ENCODE measurements around the gene ADAMTSL4. TPM values are rescaled to one million over a fixed set of nuclear protein-coding genes. Genes with fewer than 3 reads are reported as not detected.
"Not testable (repeated sequence)": the region's sequence is repeated elsewhere in the genome, so short reads cannot be mapped to it uniquely, and the experiment has no call there.

The ADAMTSL4 gene
- total RNA-seq, 1 experiment from 2014 or later: 3.3 TPM

DNA sequence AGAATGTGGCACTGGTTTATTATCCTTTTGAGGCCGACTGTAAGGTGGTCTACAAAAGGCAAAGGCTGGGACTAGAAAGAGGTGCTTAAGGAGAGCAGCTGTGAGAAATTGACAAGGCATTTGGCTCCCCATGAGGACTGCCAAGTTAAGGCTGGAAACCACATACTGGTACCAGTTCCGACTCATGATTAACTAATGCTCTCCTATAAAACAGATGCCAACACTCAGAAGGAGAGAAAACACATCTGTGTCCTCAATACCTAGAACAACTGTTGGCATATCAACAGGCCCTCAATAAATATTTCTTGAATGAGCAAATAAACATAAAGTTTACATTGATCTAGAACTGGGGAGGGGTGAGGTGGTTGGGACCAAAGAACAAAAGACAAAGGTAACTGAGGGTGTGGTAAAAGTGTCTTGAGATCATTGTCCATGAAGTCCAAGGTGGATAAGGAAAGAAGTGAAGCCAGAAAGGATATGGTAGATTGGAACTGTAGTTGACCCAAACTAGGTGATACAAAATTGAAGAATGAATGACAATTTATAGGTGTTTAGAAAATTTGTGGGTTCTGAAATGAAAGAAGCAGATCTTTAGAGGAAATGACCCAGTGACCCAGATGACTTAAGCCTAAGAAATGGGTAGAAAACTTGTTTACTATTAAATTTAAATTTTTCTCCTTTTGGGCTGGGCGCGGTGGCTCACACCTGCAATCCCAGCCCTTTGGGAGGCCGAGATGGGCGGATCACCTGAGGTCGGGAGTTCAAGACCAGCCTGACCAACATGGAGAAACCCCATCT is 47.1 kb downstream of the ADAMTSL4 start:
- Histone ChIP-seq H3K4me3 (no peak overlapping the region), H3K27me3 (no peaks in the 10 kb centered on the region), H3K9me3 (no peaks in the 10 kb centered on the region), H3K36me3 (peaks cover 10% of the 10 kb centered on the region)
- peak; percentile 49 for DNase-seq

GRCh38 chr1:150596976-150597375 is 47.8 kb downstream of the ADAMTSL4 start:
- DNase-seq: no peak

GRCh38 chr1:150598346-150598745 is 49.1 kb downstream of the ADAMTSL4 start:
- H3K4me3 ChIP-seq, H3K9me3 ChIP-seq, H3K27me3 ChIP-seq, DNase-seq: not testable (repeated sequence)
- peaks cover 10% of the 10 kb centered on the region for H3K36me3 ChIP-seq

More at GRCh38 chr1:150596976-150597375, 47.8 kb downstream of the ADAMTSL4 start:
- Histone ChIP-seq H3K4me3 (no peak overlapping the region), H3K27me3 (no peaks in the 10 kb centered on the region), H3K9me3 (no peaks in the 10 kb centered on the region), H3K36me3 (peaks cover 10% of the 10 kb centered on the region)

GRCh38 chr1:150601540-150601939 is 52.3 kb downstream of the ADAMTSL4 start:
- no peak overlapping the region for H3K4me3 ChIP-seq
- DNase-seq: no peak
- H3K36me3 ChIP-seq: peaks cover 18% of the 10 kb centered on the region
- no peaks in the 10 kb centered on the region for H3K27me3 ChIP-seq
- H3K9me3 ChIP-seq: no peaks in the 10 kb centered on the region

GRCh38 chr1:150602372-150602771 is 53.2 kb downstream of the ADAMTSL4 start:
- not testable (repeated sequence) for H3K9me3 ChIP-seq, H3K4me3 ChIP-seq, DNase-seq, H3K27me3 ChIP-seq
- H3K36me3 ChIP-seq: peaks cover 19% of the 10 kb centered on the region

DNA sequence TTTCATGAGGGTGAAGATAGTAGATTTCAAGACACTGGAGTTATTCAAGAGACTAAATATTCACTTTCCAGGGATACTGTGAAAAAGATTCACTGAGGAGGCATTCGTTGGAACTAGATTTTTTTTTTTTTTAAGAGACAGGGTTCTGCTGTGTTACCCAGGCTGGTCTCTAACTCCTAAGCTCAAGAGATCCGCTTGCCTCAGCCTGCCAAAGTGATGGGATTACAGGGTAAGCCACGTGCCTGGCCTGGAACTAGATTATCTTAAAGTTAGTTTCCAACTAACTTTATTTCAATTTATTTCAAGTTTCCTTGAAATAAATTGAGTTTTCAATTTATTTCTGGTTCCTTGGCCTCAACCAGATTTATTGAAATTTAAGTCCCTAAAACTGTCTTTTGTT is 54.5 kb downstream of the ADAMTSL4 start:
- no peaks in the 10 kb centered on the region for H3K9me3 ChIP-seq
- no peak overlapping the region for H3K4me3 ChIP-seq
- DNase-seq: no peak
- H3K27me3 ChIP-seq: no peaks in the 10 kb centered on the region
- H3K36me3 ChIP-seq: peaks cover 17% of the 10 kb centered on the region

GRCh38 chr1:150604226-150604588 is 55.0 kb downstream of the ADAMTSL4 start:
- Histone ChIP-seq H3K27me3 (no peaks in the 10 kb centered on the region), H3K9me3 (no peaks in the 10 kb centered on the region), H3K36me3 (peaks cover 21% of the 10 kb centered on the region), H3K4me3 (no peak overlapping the region)
- DNase-seq: no peak

GRCh38 chr1:150605451-150605731 is 56.2 kb downstream of the ADAMTSL4 start:
- DNase-seq, H3K9me3 ChIP-seq, H3K27me3 ChIP-seq, H3K4me3 ChIP-seq: not testable (repeated sequence)
- peaks cover 20% of the 10 kb centered on the region for H3K36me3 ChIP-seq

DNA sequence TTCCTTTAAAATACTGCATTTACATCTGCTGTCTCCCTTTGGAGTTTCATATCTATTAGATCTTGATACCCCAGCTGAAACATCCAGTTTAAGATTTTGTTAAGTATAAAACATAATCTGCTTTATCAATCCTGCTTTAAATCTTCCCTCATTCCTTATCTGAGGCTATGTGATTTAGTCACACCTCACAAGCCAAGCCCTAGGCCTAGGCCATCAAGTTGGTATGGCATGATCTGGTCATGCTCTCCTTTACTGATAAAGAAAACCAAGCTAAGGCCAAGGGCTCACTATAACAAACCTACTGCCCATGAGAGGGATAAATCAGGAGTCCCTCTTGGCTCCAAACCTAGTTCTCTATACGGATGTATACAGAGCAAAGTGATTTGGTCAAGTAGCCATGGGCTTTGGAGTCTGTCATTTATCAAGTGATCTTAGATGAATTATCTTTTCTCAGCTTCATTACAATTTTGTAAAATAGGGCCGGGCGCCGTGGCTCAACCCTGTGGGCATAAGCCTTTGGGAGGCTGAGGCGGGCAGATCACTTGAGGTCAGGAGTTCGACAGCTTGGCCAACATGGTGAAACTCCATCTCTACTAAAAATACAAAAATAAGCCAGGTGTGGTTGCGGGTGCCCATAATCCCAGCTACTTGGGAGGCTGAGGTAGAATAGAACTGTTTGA is 57.4 kb downstream of the ADAMTSL4 start:
- DNase-seq: no peak
- no peaks in the 10 kb centered on the region for H3K27me3 ChIP-seq
- peaks cover 24% of the 10 kb centered on the region for H3K36me3 ChIP-seq
- H3K9me3 ChIP-seq: no peaks in the 10 kb centered on the region
- H3K4me3 ChIP-seq: no peak overlapping the region

- no peak for DNase-seq
- H3K9me3 ChIP-seq: no peaks in the 10 kb centered on the region
- peaks cover 31% of the 10 kb centered on the region for H3K36me3 ChIP-seq
Observed at GRCh38 chr1:150609732-150610131, 60.5 kb downstream of the ADAMTSL4 start.

More at GRCh38 chr1:150609732-150610131, 60.5 kb downstream of the ADAMTSL4 start:
- Histone ChIP-seq H3K4me3 (no peak overlapping the region), H3K27me3 (no peaks in the 10 kb centered on the region)

Other genes starting within 250 kb of the ADAMTSL4 start
- gene PRPF3, start 227.9 kb upstream of the ADAMTSL4 start, total RNA-seq (2014; rRNA removed; shearing (Covaris generic); ENCODE audit: low replicate concordance): 65.9 and 75.5 TPM in 2 replicates
- gene RPRD2, start 185.3 kb upstream of the ADAMTSL4 start, total RNA-seq (2014; rRNA removed; shearing (Covaris generic); ENCODE audit: low replicate concordance): 2.5 and 10.6 TPM in 2 replicates
- 14.7 and 15.4 TPM in 2 replicates for gene TARS2, start 62.0 kb upstream of the ADAMTSL4 start, total RNA-seq (2014; rRNA removed; shearing (Covaris generic); ENCODE audit: low replicate concordance)
- gene ECM1, start 41.3 kb upstream of the ADAMTSL4 start, total RNA-seq (2014; rRNA removed; shearing (Covaris generic); ENCODE audit: low replicate concordance): 9.9 and 13.8 TPM in 2 replicates
- gene FALEC, start 33.7 kb upstream of the ADAMTSL4 start, total RNA-seq (2014; rRNA removed; shearing (Covaris generic); ENCODE audit: low replicate concordance): not detected in 2 replicates
- 148 and 184 TPM in 2 replicates for gene MCL1, start 30.2 kb downstream of the ADAMTSL4 start, total RNA-seq (2014; rRNA removed; shearing (Covaris generic); ENCODE audit: low replicate concordance)
- gene ENSA, start 80.2 kb downstream of the ADAMTSL4 start, total RNA-seq (2014; rRNA removed; shearing (Covaris generic); ENCODE audit: low replicate concordance): 172 and 256 TPM in 2 replicates
- 12.1 and 14.1 TPM in 2 replicates for gene GOLPH3L, start 147.7 kb downstream of the ADAMTSL4 start, total RNA-seq (2014; rRNA removed; shearing (Covaris generic); ENCODE audit: low replicate concordance)
- 0.95 TPM in 1 of 2 replicates, not detected in the other for gene HORMAD1, start 171.5 kb downstream of the ADAMTSL4 start, total RNA-seq (2014; rRNA removed; shearing (Covaris generic); ENCODE audit: low replicate concordance)
- 0.49 TPM in 1 of 2 replicates, not detected in the other for gene CTSS, start 216.4 kb downstream of the ADAMTSL4 start, total RNA-seq (2014; rRNA removed; shearing (Covaris generic); ENCODE audit: low replicate concordance)

Measured in MG63 (cell line).